ENCODE measurements around the gene CCL21. TPM values are rescaled to one million over a fixed set of nuclear protein-coding genes. Genes with fewer than 3 reads are reported as not detected.

Gene CCL21
- polyA plus RNA-seq, 1 donor (not counting 4 experiments of a cell fraction or from before 2014, with no cell fraction given): not detected

DNA sequence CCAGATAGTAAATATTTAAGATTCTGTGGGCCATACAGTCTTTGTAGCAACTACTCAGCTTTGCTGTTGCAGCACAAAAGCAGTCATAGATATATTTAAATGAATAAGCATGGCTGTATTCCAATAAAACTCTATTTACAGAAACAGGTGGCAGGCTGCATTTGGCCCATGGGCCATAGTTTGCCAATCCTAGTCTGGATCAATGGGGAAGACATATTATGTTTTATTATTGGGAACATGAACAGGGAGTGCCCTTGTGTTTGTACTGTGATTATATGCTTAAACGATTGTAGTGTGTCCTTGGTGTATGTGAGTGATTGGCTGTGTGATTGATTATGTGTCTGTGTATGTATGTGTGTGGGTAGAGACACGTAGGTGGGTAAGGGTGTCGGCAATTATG is 35.5 kb downstream of the CCL21 start:
- no peak overlapping the region for H3K4me3 ChIP-seq (ENCODE audit: control insufficient read depth in 2 of 3, extremely low read depth in 1 of 3, insufficient read depth in 2 of 3, low read depth in 1 of 3, low read length in 3 of 3)
- H3K4me1 ChIP-seq (ENCODE audit: control insufficient read depth, extremely low read depth, insufficient read depth, low read length): no peaks in the 10 kb centered on the region
- no peaks in the 10 kb centered on the region for H3K9me3 ChIP-seq (ENCODE audit: control insufficient read depth, low read depth, low read length)
- FAIRE-seq: no peak
- dilution Hi-C loops (cut with MboI; ENCODE audit: extremely low pct_ligation_motif_present, low sequenced_read_pairs): no loop called here
- no peaks in the 10 kb centered on the region for H3K27me3 ChIP-seq (ENCODE audit: control insufficient read depth, extremely low read depth, insufficient read depth, low read length)
- TF ChIP-seq CTCF (optimal IDR thresholded peaks at IDR 0.05 in 1 of 3, IDR thresholded peaks at IDR 0.05 in 1 of 3, conservative IDR thresholded peaks at IDR 0.05 in 1 of 3; ENCODE audit: extremely low read depth in 1 of 3, insufficient read depth in 2 of 3, low read length in 3 of 3) (no peak), EZH2 (IDR thresholded peaks at IDR 0.05; ENCODE audit: low read length) (no peak)
- no peaks in the 10 kb centered on the region for H3K9me1 ChIP-seq (ENCODE audit: control insufficient read depth, extremely low read depth, insufficient read depth, low read length)
- peaks cover 3% of the 10 kb centered on the region for H3K79me2 ChIP-seq (ENCODE audit: control insufficient read depth, insufficient read depth, low read length)
- DNase-seq (ENCODE audit: low read depth, low spot score): no peak
- no peak overlapping the region for H3K9ac ChIP-seq (ENCODE audit: control insufficient read depth, extremely low read depth, insufficient read depth, low read length)
- H4K20me1 ChIP-seq (ENCODE audit: control insufficient read depth, extremely low read depth, insufficient read depth, low read length): no peaks in the 10 kb centered on the region
- no peak overlapping the region for H2AFZ ChIP-seq (ENCODE audit: control insufficient read depth, low read length)
- peaks cover 4 to 5% of the 10 kb centered on the region in 2 experiments for H3K36me3 ChIP-seq (ENCODE audit: control insufficient read depth in 2 of 2, extremely low read depth in 1 of 2, insufficient read depth in 2 of 2, low read length in 2 of 2)
- H3K4me2 ChIP-seq (ENCODE audit: control insufficient read depth, extremely low read depth, insufficient read depth, low read depth, low read length): no peak overlapping the region
- H3K27ac ChIP-seq (ENCODE audit: control insufficient read depth, insufficient read depth, low read length): no peak overlapping the region

GRCh38 chr9:34671307-34671706 is 38.6 kb downstream of the CCL21 start:
- peaks cover 5% of the 10 kb centered on the region for H3K9me1 ChIP-seq (ENCODE audit: control insufficient read depth, extremely low read depth, insufficient read depth, low read length)
- no peak overlapping the region for H3K4me3 ChIP-seq (ENCODE audit: control insufficient read depth in 2 of 3, extremely low read depth in 1 of 3, insufficient read depth in 2 of 3, low read depth in 1 of 3, low read length in 3 of 3)
- FAIRE-seq: no peak
- peaks cover 5% of the 10 kb centered on the region for H3K4me1 ChIP-seq (ENCODE audit: control insufficient read depth, extremely low read depth, insufficient read depth, low read length)
- H4K20me1 ChIP-seq (ENCODE audit: control insufficient read depth, extremely low read depth, insufficient read depth, low read length): peaks cover 2% of the 10 kb centered on the region
- H3K36me3 ChIP-seq (ENCODE audit: control insufficient read depth in 2 of 2, extremely low read depth in 1 of 2, insufficient read depth in 2 of 2, low read length in 2 of 2): peaks cover 0 to 11% of the 10 kb centered on the region in 2 experiments
- no peaks in the 10 kb centered on the region for H3K27me3 ChIP-seq (ENCODE audit: control insufficient read depth, extremely low read depth, insufficient read depth, low read length)
- no peak for DNase-seq (ENCODE audit: low read depth, low spot score)
- no peak overlapping the region for H3K4me2 ChIP-seq (ENCODE audit: control insufficient read depth, extremely low read depth, insufficient read depth, low read depth, low read length)
- no peaks in the 10 kb centered on the region for H3K9me3 ChIP-seq (ENCODE audit: control insufficient read depth, low read depth, low read length)
- no peak overlapping the region for H3K9ac ChIP-seq (ENCODE audit: control insufficient read depth, extremely low read depth, insufficient read depth, low read length)
- dilution Hi-C loops (cut with MboI; ENCODE audit: extremely low pct_ligation_motif_present, low sequenced_read_pairs): no loop called here
- no peak overlapping the region for H2AFZ ChIP-seq (ENCODE audit: control insufficient read depth, low read length)
- H3K27ac ChIP-seq (ENCODE audit: control insufficient read depth, insufficient read depth, low read length): no peak overlapping the region
- peaks cover 28% of the 10 kb centered on the region for H3K79me2 ChIP-seq (ENCODE audit: control insufficient read depth, insufficient read depth, low read length)
- TF ChIP-seq CTCF (optimal IDR thresholded peaks at IDR 0.05 in 1 of 3, IDR thresholded peaks at IDR 0.05 in 1 of 3, conservative IDR thresholded peaks at IDR 0.05 in 1 of 3; ENCODE audit: extremely low read depth in 1 of 3, insufficient read depth in 2 of 3, low read length in 3 of 3) (no peak), EZH2 (IDR thresholded peaks at IDR 0.05; ENCODE audit: low read length) (no peak)
